RWPE1 (cell line): ENCODE results near the gene PKNOX2.

Experiments
- CTCF ChIA-PET: fragments of 350-600 bp; sonication (Branson Sonifier 250); formaldehyde crosslinking; extraction: SDS; loops from one replicate; lab custom pipeline; 2021; lab: Yijun Ruan, JAX
- POLR2A ChIA-PET: fragments of 400-600 bp; formaldehyde crosslinking; extraction: SDS; loops from one replicate; lab custom pipeline; 2020; ENCODE audit warnings: antibody characterized with exemption; ENCODE audit not compliant: low non-redundant PET; lab: Yijun Ruan, JAX
- DNase-seq: peaks from one replicate; pipeline ENCODE4 v3.0.0; 2012; ENCODE audit warnings: low spot score
- H3K27ac ChIP-seq: fragments of 450-650 bp; 2 replicates; pipeline ENCODE4 v1.5.1; 2017
- CTCF ChIP-seq: fragments of 450-650 bp; conservative IDR thresholded peaks from 2 replicates; pipeline ENCODE4 v1.5.1; 2017; ENCODE audit warnings: low read depth, mild to moderate bottlenecking

Gene PKNOX2

DNA sequence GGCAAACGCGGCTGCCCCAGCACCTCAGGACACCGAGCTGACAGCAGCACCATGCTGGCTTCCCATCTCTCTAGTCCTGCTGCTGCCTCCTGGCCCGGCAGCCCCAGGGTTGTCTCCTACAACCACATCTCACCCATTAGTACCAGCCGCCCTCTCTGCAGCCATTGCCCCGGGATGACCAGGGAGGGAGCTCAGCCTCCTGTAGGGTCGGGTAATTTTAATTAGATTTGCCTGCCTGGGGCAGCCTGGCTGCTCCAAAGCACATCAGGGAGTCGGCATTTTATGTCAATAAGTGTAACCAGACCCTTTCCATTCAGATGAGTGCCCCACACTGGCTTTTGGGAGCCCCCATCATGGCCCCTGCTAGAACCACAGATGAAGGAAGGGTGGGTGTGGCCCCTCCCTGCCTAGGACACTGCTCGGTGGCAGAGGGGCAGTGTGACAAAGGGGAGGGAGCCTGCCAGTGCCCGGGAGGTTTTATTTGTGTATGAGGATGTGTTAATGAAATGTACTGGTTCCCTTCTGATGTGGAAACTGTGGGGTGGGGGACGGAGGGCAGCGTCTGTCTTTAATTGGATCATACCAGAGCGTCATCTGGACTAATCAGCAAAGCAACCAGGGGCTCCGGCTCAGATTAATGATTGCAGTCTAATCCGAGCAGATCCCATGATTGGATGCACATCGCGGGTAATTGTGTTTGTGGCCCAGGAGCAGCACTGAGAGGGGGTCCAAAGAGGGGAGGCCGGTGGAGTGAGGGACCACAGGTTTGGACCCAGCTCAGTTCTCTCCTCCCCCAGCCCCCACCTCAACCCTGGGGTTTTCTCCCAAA lies 206.2 kb downstream of the PKNOX2 start:
- H3K27ac ChIP-seq = no peak overlapping the region
- no peak for DNase-seq
- TF ChIP-seq CTCF = no peak
- ChIA-PET POLR2A (no interaction called here), CTCF (interaction anchor here (0.5 to 0.6 kb wide), 2 partner anchors 517 to 533 kb away, joined by 3 read pairs; no protein-coding TSS in a partner anchor)

DNA sequence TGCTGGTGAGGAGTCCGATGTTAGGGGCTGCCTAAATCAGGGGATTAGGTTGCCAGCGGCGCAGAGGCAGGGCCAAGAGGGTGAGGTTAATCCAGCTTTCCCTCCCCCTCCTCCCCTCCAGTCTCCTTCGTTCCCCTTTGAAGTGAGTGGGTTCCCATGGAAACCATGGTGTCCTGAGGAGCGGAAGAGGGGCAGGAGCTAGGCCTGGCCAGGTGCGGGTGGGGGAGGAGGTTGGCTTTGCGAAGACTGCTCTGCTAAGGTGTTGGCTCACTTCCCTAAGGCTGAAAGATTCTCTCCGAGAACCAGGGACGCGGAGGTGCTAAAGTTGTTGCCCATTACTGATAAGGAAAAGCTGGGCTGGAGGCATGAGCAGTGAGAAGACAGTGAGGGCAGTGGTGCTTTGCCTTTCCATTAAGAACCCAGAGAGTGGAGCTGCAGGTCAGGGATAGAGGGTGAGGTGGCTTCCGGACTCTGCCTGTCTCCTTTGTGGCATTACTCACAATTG lies 206.9 kb downstream of the PKNOX2 start:
- ChIA-PET CTCF (interaction anchor here (0.5 kb wide), 1 partner anchor 518 kb away, joined by 3 read pairs; no protein-coding TSS in a partner anchor), POLR2A (interaction anchor here (0.6 kb wide), 1 partner anchor 8 kb away, joined by 3 read pairs; no protein-coding TSS in a partner anchor)
- no peak overlapping the region for H3K27ac ChIP-seq
- TF ChIP-seq CTCF = no peak
- DNase-seq = no peak

- no peak overlapping the region for H3K27ac ChIP-seq
- no peak for DNase-seq
- CTCF ChIA-PET = no interaction called here
- TF ChIP-seq CTCF = no peak
- POLR2A ChIA-PET = interaction anchor here (0.6 kb wide), 1 partner anchor 9 kb away, joined by 3 read pairs; no protein-coding TSS in a partner anchor
Observed at GRCh38 chr11:125372088-125372487, 207.5 kb downstream of the PKNOX2 start.

GRCh38 chr11:125372911-125373310 lies 208.4 kb downstream of the PKNOX2 start:
- no peak overlapping the region for H3K27ac ChIP-seq
- TF ChIP-seq CTCF = no peak
- no peak for DNase-seq
- ChIA-PET POLR2A (no interaction called here), CTCF (interaction anchor here (0.5 to 0.6 kb wide), 2 partner anchors 13 to 24 kb away, joined by 3 to 9 read pairs; no protein-coding TSS in a partner anchor)

DNA sequence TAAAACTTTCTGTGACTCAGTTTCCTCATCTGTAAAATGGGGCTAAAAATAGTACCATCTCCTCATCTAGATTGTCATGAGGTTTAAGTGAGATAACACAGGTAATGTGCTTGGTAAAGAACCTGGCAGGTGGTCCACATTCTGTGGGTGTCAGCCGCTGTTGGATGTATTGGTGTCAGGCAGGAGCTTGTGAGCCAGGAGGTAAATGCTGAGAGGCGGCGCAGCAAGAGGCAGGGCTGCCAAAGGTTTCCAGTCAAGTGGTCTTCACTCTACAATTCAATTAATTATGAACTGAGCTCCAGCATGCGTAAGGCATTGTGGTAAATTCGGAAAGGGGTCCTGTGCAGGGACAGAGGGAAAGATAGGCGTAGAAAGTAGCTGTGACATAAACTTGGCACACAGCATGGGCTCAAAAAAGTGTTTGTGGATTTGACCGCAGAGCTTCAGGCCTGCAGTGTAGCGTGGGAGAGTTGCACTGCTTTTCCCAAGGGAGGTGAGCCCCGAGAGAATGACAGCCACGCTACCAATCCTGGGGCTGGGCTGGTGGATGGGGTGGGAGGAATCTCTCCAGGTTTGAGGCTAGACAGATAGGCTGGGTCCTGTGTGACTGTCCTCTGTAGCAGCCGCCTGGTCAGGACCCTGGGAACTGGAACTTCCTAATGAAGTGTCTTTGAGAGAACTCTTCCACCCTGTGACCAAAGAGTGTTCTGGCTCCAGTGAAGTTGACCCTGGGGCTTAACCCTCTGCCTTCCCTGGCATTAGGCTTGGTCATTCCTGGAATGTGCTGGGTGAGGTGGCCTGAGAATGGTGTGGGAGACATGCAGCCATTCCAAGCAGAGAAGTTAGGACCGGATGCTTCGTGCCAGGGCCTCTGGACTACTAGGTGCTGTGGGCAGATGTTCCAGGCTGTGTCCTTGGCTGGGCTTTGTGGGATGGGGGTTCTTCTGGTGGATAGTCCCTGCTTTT lies 209.2 kb downstream of the PKNOX2 start:
- TF ChIP-seq CTCF = no peak
- ChIA-PET CTCF (interaction anchor here (1.2 kb wide), 1 partner anchor 16 kb away, joined by 3 read pairs; no protein-coding TSS in a partner anchor), POLR2A (no interaction called here)
- no peak for DNase-seq
- H3K27ac ChIP-seq = no peak overlapping the region

GRCh38 chr11:125374398-125374797 lies 209.8 kb downstream of the PKNOX2 start:
- POLR2A ChIA-PET = no interaction called here
- DNase-seq = no peak
- TF ChIP-seq CTCF = no peak
- H3K27ac ChIP-seq = no peak overlapping the region
- CTCF ChIA-PET = interaction anchor here (1.2 kb wide), 1 partner anchor 15 kb away, joined by 3 read pairs; no protein-coding TSS in a partner anchor
